Measurements from ENCODE around the gene SCAMP3.

DNA sequence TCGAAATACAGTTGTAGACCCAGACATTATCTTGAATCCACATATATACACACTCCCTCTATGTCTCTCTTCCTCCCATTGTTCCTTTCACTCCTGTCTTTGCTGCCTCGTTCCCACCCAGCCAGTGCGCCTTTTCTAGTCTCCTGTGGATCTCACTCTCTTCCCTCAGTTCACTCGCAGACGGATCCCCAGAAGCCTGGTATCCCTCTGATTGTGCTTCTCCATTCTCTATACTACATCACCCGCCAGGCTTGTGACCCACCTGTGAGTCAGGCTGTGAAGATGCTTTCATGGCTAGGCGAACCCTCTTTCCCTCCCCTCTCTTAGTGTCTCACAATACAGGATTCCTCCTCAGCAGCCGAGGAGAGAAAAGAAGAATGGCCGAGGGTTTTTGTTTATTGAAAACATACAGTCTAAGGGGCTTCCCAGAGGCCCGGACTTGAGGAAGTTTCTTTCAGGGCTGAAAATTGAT, 16.6 kb upstream of the SCAMP3 start:
- TF ChIP-seq, protein P1, sequence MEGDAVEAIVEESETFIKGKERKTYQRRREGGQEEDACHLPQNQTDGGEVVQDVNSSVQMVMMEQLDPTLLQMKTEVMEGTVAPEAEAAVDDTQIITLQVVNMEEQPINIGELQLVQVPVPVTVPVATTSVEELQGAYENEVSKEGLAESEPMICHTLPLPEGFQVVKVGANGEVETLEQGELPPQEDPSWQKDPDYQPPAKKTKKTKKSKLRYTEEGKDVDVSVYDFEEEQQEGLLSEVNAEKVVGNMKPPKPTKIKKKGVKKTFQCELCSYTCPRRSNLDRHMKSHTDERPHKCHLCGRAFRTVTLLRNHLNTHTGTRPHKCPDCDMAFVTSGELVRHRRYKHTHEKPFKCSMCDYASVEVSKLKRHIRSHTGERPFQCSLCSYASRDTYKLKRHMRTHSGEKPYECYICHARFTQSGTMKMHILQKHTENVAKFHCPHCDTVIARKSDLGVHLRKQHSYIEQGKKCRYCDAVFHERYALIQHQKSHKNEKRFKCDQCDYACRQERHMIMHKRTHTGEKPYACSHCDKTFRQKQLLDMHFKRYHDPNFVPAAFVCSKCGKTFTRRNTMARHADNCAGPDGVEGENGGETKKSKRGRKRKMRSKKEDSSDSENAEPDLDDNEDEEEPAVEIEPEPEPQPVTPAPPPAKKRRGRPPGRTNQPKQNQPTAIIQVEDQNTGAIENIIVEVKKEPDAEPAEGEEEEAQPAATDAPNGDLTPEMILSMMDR (optimal IDR thresholded peaks at IDR 0.05 in 1 of 3, IDR thresholded peaks at IDR 0.05 in 1 of 3, conservative IDR thresholded peaks at IDR 0.05 in 1 of 3; ENCODE audit: extremely low read depth in 1 of 3, insufficient read depth in 2 of 3, low read length in 3 of 3) = no peak
- TF ChIP-seq EZH2 (IDR thresholded peaks at IDR 0.05; ENCODE audit: low read length) = no peak

Measured in keratinocyte (primary cell).